SJSA1 (cell line): ENCODE measurements around the gene UNC79. TPM values are rescaled to one million over a fixed set of nuclear protein-coding genes. Genes with fewer than 3 reads are reported as not detected.

ENCODE experiments used
- total RNA-seq: library from RNA; depleted of rRNA; stranded (reverse); fragments of >200 nt; shearing (Covaris generic); gene quantifications from 2 replicates; pipeline ENCODE4 v1.2.3, GENCODE V29; 2014; rRNA removed

Gene UNC79
- total RNA-seq, 1 experiment from 2014 or later: 0.05 TPM

Other genes starting within 250 kb of the UNC79 start
- 10.0 and 10.6 TPM in 2 replicates for gene MOAP1, start 246.0 kb upstream of the UNC79 start, total RNA-seq
- 7.8 and 10.9 TPM in 2 replicates for gene LYSET, start 245.6 kb upstream of the UNC79 start, total RNA-seq
- gene GON7, start 223.9 kb upstream of the UNC79 start, total RNA-seq: 16.9 and 18.3 TPM in 2 replicates
- gene UBR7, start 223.7 kb upstream of the UNC79 start, total RNA-seq: 47.7 and 64.1 TPM in 2 replicates
- 7.1 and 17.2 TPM in 2 replicates for gene BTBD7, start 97.9 kb upstream of the UNC79 start, total RNA-seq
- gene COX8C, start 83.8 kb upstream of the UNC79 start, total RNA-seq: not detected in 2 replicates